ENCODE data around the gene ZNF761. TPM values are rescaled to one million over a fixed set of nuclear protein-coding genes. Genes with fewer than 3 reads are reported as not detected.
A peak's percentile ranks its signal among the peaks of the same experiment; 100 is the strongest.

Gene ZNF761
- total and polyA plus RNA-seq, 2 of the 13 experiments (the other 11 are each of a cell fraction or from before 2014, with no cell fraction given), result 11.6 to 16.2 TPM

DNA sequence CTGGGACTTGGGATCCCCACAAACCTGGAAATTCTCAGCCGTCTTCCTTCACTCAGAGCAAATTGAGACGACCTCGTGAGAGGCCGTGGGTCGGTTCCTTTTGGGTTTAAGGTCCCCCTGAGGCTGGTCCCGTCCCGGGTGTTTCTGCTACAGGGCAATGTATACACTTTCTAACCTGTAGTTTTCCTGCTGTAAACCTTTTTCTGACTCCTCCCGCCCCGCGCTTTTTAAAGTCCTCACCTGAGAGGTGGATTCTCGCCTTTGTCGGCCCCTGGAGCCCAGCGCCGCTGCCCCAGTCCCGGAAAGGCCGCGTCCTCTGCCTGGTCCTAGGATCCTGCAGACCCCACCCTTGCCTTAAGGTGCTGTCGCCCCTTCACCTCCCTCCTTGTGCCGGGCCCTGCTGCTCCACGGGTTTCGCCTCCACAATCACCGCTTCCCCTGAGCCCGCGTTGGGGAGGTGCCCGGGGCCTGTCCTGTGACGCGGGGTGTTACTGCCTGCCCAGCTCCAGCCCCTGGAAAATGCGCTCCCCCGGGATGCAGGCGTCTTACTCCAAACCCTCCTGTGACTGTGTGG, 391 bp downstream of the ZNF761 start (continued):
- TF ChIP-seq, protein P1, sequence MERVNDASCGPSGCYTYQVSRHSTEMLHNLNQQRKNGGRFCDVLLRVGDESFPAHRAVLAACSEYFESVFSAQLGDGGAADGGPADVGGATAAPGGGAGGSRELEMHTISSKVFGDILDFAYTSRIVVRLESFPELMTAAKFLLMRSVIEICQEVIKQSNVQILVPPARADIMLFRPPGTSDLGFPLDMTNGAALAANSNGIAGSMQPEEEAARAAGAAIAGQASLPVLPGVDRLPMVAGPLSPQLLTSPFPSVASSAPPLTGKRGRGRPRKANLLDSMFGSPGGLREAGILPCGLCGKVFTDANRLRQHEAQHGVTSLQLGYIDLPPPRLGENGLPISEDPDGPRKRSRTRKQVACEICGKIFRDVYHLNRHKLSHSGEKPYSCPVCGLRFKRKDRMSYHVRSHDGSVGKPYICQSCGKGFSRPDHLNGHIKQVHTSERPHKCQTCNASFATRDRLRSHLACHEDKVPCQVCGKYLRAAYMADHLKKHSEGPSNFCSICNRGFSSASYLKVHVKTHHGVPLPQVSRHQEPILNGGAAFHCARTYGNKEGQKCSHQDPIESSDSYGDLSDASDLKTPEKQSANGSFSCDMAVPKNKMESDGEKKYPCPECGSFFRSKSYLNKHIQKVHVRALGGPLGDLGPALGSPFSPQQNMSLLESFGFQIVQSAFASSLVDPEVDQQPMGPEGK (CRISPR knock-in tag; IDR thresholded peaks at IDR 0.05), result no peak
- TF ChIP-seq ZNF484 (CRISPR knock-in tag; IDR thresholded peaks at IDR 0.05; ENCODE audit: borderline replicate concordance, low read depth) (no peak), ZNF205 (CRISPR knock-in tag; IDR thresholded peaks at IDR 0.05) (no peak), AGO2 (optimal IDR thresholded peaks at IDR 0.05; ENCODE audit: low read depth, low read length) (peak; percentile 25), KLF16 (CRISPR knock-in tag; IDR thresholded peaks at IDR 0.05) (0 out of 4 replicates have a peak, but pooled peaks of 1 of the 2 experiments have one; percentile 3), ZNF839 (CRISPR knock-in tag; IDR thresholded peaks at IDR 0.05; ENCODE audit: borderline replicate concordance) (no peak), ATRX (CRISPR knock-in tag; IDR thresholded peaks at IDR 0.05; ENCODE audit: borderline replicate concordance) (no peak), RARG (CRISPR knock-in tag; IDR thresholded peaks at IDR 0.05; ENCODE audit: low read depth) (no peak), RFX5 (IDR thresholded peaks at IDR 0.05; ENCODE audit: low read depth, low read length) (no peak), KDM6A (CRISPR knock-in tag; IDR thresholded peaks at IDR 0.05; ENCODE audit: low read depth) (no peak), ZNF891 (CRISPR knock-in tag; IDR thresholded peaks at IDR 0.05) (no peak), ZNF607 (CRISPR knock-in tag; IDR thresholded peaks at IDR 0.05; ENCODE audit: borderline replicate concordance) (no peak), ZNF570 (CRISPR knock-in tag; IDR thresholded peaks at IDR 0.05; ENCODE audit: borderline replicate concordance) (no peak), ZNF776 (CRISPR knock-in tag; IDR thresholded peaks at IDR 0.05) (0 out of 2 replicates have a peak, but pooled peaks have one; percentile 0), ATM (IDR thresholded peaks at IDR 0.05; ENCODE audit: borderline replicate concordance) (no peak), ZNF768 (CRISPR knock-in tag; IDR thresholded peaks at IDR 0.05) (no peak), FOXP1 (IDR thresholded peaks at IDR 0.05) (no peak), FOXP1 (CRISPR knock-in tag; IDR thresholded peaks at IDR 0.05) (no peak), ZIK1 (CRISPR knock-in tag; IDR thresholded peaks at IDR 0.05; ENCODE audit: borderline replicate concordance, low read depth) (no peak), ZC3H13 (CRISPR knock-in tag; IDR thresholded peaks at IDR 0.05) (no peak), RBM39 (IDR thresholded peaks at IDR 0.05; ENCODE audit: low read depth, low read length, poor library complexity, severe bottlenecking) (peak; percentile 16), TGIF2 (CRISPR knock-in tag; IDR thresholded peaks at IDR 0.05) (no peak)
- TF ChIP-seq, protein P2, sequence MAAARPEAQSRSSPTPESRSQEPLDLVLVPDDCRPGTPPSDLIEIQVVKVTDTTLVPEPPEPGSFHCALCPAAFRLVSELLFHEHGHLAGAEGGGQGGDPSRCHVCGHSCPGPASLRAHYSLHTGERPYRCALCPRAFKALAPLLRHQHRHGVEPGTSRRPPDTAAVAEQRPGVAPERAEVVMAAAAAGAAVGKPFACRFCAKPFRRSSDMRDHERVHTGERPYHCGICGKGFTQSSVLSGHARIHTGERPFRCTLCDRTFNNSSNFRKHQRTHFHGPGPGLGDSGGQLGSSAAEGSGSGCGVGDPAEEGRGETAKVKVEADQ (CRISPR knock-in tag; IDR thresholded peaks at IDR 0.05; ENCODE audit: borderline replicate concordance), result no peak
- TF ChIP-seq, protein P3, sequence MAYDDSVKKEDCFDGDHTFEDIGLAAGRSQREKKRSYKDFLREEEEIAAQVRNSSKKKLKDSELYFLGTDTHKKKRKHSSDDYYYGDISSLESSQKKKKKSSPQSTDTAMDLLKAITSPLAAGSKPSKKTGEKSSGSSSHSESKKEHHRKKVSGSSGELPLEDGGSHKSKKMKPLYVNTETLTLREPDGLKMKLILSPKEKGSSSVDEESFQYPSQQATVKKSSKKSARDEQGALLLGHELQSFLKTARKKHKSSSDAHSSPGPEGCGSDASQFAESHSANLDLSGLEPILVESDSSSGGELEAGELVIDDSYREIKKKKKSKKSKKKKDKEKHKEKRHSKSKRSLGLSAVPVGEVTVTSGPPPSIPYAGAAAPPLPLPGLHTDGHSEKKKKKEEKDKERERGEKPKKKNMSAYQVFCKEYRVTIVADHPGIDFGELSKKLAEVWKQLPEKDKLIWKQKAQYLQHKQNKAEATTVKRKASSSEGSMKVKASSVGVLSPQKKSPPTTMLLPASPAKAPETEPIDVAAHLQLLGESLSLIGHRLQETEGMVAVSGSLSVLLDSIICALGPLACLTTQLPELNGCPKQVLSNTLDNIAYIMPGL (CRISPR knock-in tag; IDR thresholded peaks at IDR 0.05; ENCODE audit: borderline replicate concordance in 1 of 2, low read depth in 1 of 2), result 0 out of 4 replicates have a peak, but pooled peaks of 1 of the 2 experiments have one; percentile 12
- TF ChIP-seq, protein P4, sequence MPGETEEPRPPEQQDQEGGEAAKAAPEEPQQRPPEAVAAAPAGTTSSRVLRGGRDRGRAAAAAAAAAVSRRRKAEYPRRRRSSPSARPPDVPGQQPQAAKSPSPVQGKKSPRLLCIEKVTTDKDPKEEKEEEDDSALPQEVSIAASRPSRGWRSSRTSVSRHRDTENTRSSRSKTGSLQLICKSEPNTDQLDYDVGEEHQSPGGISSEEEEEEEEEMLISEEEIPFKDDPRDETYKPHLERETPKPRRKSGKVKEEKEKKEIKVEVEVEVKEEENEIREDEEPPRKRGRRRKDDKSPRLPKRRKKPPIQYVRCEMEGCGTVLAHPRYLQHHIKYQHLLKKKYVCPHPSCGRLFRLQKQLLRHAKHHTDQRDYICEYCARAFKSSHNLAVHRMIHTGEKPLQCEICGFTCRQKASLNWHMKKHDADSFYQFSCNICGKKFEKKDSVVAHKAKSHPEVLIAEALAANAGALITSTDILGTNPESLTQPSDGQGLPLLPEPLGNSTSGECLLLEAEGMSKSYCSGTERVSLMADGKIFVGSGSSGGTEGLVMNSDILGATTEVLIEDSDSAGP (CRISPR knock-in tag; IDR thresholded peaks at IDR 0.05; ENCODE audit: borderline replicate concordance), result 0 out of 2 replicates have a peak, but pooled peaks have one; percentile 24

Data from HepG2 (cell line).